EL (cell line): Measurements from ENCODE around the gene SCIMP.
"Not testable (repeated sequence)": the region's sequence is repeated elsewhere in the genome, so short reads cannot be mapped to it uniquely, and the experiment has no call there.

Source experiments
- DNase-seq: peaks from one replicate; pipeline ENCODE4 v3.0.0-alpha.2; 2016

The SCIMP gene

GRCh38 chr17:5183410-5183793, 51.3 kb downstream of the SCIMP start:
- DNase-seq = no peak

GRCh38 chr17:5182597-5183409, 51.9 kb downstream of the SCIMP start:
- no peak for DNase-seq

GRCh38 chr17:5181509-5182305, 53.0 kb downstream of the SCIMP start:
- no peak for DNase-seq

- DNase-seq = no peak
These were observed 55.7 kb downstream of the SCIMP start for GRCh38 chr17:5179003-5179402.

- DNase-seq = not testable (repeated sequence)
These were observed 59.6 kb downstream of the SCIMP start for GRCh38 chr17:5175027-5175426.

- DNase-seq = peak; percentile 72
These were observed 68.7 kb downstream of the SCIMP start for GRCh38 chr17:5165791-5166564.

GRCh38 chr17:5164436-5164835, 70.2 kb downstream of the SCIMP start:
- DNase-seq = no peak

- not testable (repeated sequence) for DNase-seq
These were observed 72.9 kb downstream of the SCIMP start for GRCh38 chr17:5161793-5162192.

GRCh38 chr17:5160702-5161101, 74.0 kb downstream of the SCIMP start:
- DNase-seq = not testable (repeated sequence)
